Omental fat pad (tissue), 4 donors: Measurements from ENCODE around the gene RCBTB2. TPM values are rescaled to one million over a fixed set of nuclear protein-coding genes. Genes with fewer than 3 reads are reported as not detected.

ENCODE experiments used
- ATAC-seq: fragments of 150-250 bp; one replicate; pipeline ENCODE4 v1.9.1; 2016; ENCODE audit warnings: mild to moderate bottlenecking, moderate library complexity; ENCODE audit not compliant: low FRiP score
- DNase-seq: peaks from one replicate; pipeline ENCODE4 v3.0.0-alpha.2; 2019; ENCODE audit warnings: low spot score
- total RNA-seq, 4 donors: library from RNA; depleted of rRNA; stranded (reverse); fragments of >200 nt; gene quantifications; one replicate each; pipeline ENCODE4 v1.1.0, GENCODE V29; 2016
- TF ChIP-seq, protein P1 (sequence below), 3 donors: fragments of 450-650 bp; IDR thresholded peaks; one replicate each; pipeline ENCODE4 v1.5.1; 2016 to 2017; ENCODE audit warnings: antibody characterized with exemption in 3 of 3, mild to moderate bottlenecking in 3 of 3, moderate library complexity in 2 of 3

RCBTB2 gene
- total RNA-seq, 4 donors from 2014 or later, result 6.7 to 30.6 (median 13.0) TPM

DNA sequence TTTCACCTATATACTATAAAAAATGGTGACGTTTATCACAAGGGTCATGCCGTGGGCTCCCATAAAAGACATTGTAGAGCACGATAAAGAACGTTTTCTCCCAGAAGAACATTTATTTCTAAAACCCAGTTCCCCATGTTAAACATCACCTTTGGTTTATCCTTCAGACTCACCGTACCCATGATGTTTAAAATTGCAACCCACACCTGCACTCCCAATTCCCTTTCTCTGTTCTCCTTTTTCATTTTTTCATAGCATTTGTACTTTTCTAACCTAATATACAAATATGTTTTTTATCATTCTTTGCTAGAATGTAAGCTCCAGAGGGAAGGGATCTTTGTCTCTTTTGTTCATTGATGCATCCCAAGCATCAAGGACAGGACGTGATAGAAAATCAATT lies 2.0 kb downstream of the RCBTB2 start:
- no peak for ATAC-seq
- TF ChIP-seq, protein P1, sequence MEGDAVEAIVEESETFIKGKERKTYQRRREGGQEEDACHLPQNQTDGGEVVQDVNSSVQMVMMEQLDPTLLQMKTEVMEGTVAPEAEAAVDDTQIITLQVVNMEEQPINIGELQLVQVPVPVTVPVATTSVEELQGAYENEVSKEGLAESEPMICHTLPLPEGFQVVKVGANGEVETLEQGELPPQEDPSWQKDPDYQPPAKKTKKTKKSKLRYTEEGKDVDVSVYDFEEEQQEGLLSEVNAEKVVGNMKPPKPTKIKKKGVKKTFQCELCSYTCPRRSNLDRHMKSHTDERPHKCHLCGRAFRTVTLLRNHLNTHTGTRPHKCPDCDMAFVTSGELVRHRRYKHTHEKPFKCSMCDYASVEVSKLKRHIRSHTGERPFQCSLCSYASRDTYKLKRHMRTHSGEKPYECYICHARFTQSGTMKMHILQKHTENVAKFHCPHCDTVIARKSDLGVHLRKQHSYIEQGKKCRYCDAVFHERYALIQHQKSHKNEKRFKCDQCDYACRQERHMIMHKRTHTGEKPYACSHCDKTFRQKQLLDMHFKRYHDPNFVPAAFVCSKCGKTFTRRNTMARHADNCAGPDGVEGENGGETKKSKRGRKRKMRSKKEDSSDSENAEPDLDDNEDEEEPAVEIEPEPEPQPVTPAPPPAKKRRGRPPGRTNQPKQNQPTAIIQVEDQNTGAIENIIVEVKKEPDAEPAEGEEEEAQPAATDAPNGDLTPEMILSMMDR (IDR thresholded peaks at IDR 0.05), result no peak
- no peak for DNase-seq

DNA sequence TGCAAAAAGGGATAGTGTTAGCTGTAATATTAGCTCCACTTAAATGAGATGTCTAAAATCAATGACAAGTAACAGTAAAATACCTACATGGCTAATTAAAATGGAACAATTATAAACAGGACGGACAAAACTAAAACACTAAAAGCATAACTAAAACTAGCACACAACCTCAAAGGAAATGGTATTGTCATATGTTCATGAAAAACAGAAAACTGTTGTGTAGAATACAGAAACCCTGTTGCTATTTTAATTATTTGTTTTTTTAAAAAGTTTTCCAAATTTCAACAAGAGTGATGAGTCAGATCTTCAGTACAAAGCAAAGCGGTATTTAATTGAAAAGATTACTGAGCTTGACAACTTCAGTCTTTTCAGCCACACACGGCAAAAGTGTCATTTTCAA lies 4.2 kb downstream of the RCBTB2 start:
- DNase-seq (no peak), ATAC-seq (no peak)
- TF ChIP-seq, protein P1 (IDR thresholded peaks at IDR 0.05), result no peak

DNA sequence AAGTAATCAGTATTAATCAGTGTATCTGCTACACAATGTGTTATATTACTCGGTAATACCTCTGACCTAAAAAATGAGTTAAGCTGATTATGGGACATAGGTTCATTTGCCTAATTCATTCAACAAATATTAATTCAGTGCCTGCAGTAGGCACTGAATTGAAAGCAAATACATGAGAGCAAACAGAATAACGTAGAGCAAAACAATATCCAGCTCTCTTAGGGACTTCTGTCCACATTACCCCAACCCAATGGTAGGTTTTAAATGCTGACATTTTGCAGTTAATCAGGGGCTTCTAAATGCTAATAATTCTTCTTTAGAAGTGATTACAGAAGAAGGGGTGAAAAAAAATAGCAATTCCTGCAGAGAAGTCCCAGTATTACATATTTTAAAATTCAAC lies 4.9 kb downstream of the RCBTB2 start:
- TF ChIP-seq, protein P1 (IDR thresholded peaks at IDR 0.05), result no peak
- DNase-seq (no peak), ATAC-seq (no peak)

GRCh38 chr13:48526286-48526685 lies 6.6 kb downstream of the RCBTB2 start:
- no peak for DNase-seq
- no peak for ATAC-seq
- TF ChIP-seq, protein P1 (IDR thresholded peaks at IDR 0.05), result no peak

- ATAC-seq, result no peak
Measured at GRCh38 chr13:48518083-48518482, 14.8 kb downstream of the RCBTB2 start.

GRCh38 chr13:48515732-48516131 lies 17.1 kb downstream of the RCBTB2 start:
- DNase-seq (no peak), ATAC-seq (no peak)
- TF ChIP-seq, protein P1 (IDR thresholded peaks at IDR 0.05), result no peak

More at GRCh38 chr13:48518083-48518482, 14.8 kb downstream of the RCBTB2 start:
- TF ChIP-seq, protein P1 (IDR thresholded peaks at IDR 0.05), result no peak
- no peak for DNase-seq

DNA sequence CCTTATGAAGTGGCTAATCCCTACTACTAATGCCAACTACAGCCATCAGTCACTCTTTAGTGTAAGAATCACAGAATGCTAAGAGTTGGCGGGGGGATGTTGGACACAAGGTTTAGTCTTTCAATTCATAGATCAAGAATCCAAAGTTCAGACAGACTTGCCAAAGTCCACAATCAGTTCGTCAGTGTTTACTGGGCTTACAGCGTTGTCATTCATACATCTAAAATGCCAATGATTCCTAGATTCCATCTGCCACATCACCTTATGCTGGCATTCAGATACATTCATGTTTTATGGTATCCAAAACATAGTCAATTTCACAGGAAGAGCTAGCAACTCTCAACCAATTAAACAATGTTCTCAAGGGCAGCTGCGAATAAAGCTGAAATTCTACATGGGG lies 18.1 kb downstream of the RCBTB2 start:
- TF ChIP-seq, protein P1 (IDR thresholded peaks at IDR 0.05), result no peak
- ATAC-seq (no peak), DNase-seq (no peak)
